A549 (cell line): Measurements from ENCODE around the gene SLC1A4. TPM values are rescaled to one million over a fixed set of nuclear protein-coding genes. Genes with fewer than 3 reads are reported as not detected.

Source experiments
- ATAC-seq, 2 experiments: fragments of 200-7000 bp in 1 of 2; fragments of >200 bp in 1 of 2; cut with Nextera tagmentation in 1 of 2; cut with Tn5 transposase in 1 of 2; 3 replicates each; pipeline versions ENCODE4 v1.8.0 to v1.9.1; 2018 to 2020; ENCODE audit warnings: mild to moderate bottlenecking in 1 of 2, moderate library complexity in 1 of 2
- CTCF ChIA-PET: fragments of 300-600 bp; sonication (Branson Sonifier 250); formaldehyde crosslinking; extraction: SDS; loops from one replicate; lab custom pipeline; 2021; ENCODE audit warnings: antibody characterized with exemption, inconsistent platforms; lab: Yijun Ruan, JAX
- POLR2A ChIA-PET: fragments of 350-600 bp; formaldehyde crosslinking; extraction: SDS; loops from one replicate; lab custom pipeline; 2021; ENCODE audit warnings: antibody characterized with exemption, inconsistent platforms; lab: Yijun Ruan, JAX
- DNase-seq, 2 experiments: peaks; one replicate each; pipeline versions ENCODE4 v3.0.0 to v3.0.0-alpha.2; 2011 to 2016; ENCODE audit warnings: low read depth in 1 of 2, low spot score in 1 of 2
- FAIRE-seq: peaks from 2 replicates; lab custom pipeline; 2011; peaks lifted over from hg19 to GRCh38; lab: Jason Lieb, UNC
- H3K27ac ChIP-seq, 2 experiments: fragments of >200 bp; sonication (Bioruptor Twin); formaldehyde crosslinking; 3 replicates each; pipeline ENCODE4 v1.5.1; 2016 to 2017
- H3K4me1 ChIP-seq: fragments of >200 bp; sonication (Bioruptor Twin); formaldehyde crosslinking; 3 replicates; pipeline ENCODE4 v1.6.1; 2016
- H3K4me2 ChIP-seq: fragments of >200 bp; sonication (Bioruptor Twin); formaldehyde crosslinking; 3 replicates; pipeline ENCODE4 v1.6.1; 2016
- H3K4me3 ChIP-seq: fragments of >200 bp; sonication (Bioruptor Twin); formaldehyde crosslinking; 3 replicates; pipeline ENCODE4 v1.5.1; 2016
- H3K9me3 ChIP-seq: fragments of >200 bp; sonication (Bioruptor Twin); formaldehyde crosslinking; 3 replicates; pipeline ENCODE4 v1.6.1; 2016
- CEBPB ChIP-seq, 2 experiments: fragments of >200 bp in 1 of 2; sonication (Bioruptor Twin) in 1 of 2; formaldehyde crosslinking in 1 of 2; IDR thresholded peaks; 2 replicates each; pipeline ENCODE4 v1.6.1; 2012 to 2016
- CHD2 ChIP-seq: fragments of 150-350 bp; IDR thresholded peaks from 2 replicates; pipeline ENCODE4 v1.6.1; 2014; ENCODE audit warnings: low read length; ENCODE audit not compliant: partially characterized antibody
- CHD4 ChIP-seq: fragments of 200-600 bp; sonication (generic); IDR thresholded peaks from 2 replicates; pipeline ENCODE4 v1.6.1; 2016; ENCODE audit warnings: antibody characterized with exemption, mild to moderate bottlenecking, borderline replicate concordance
- CTCF ChIP-seq: fragments of >200 bp; sonication (Bioruptor Twin); formaldehyde crosslinking; IDR thresholded peaks from 3 replicates; pipeline ENCODE4 v1.5.1; 2016
- EHF ChIP-seq: fragments of 250-450 bp; sonication (Bioruptor Pico); IDR thresholded peaks from 2 replicates; pipeline ENCODE4 v1.5.0; 2020; ENCODE audit warnings: mild to moderate bottlenecking
- EP300 ChIP-seq, 2 experiments: fragments of >200 bp; sonication (Bioruptor Twin); formaldehyde crosslinking; IDR thresholded peaks; 2 replicates in 1 of 2; 3 replicates in 1 of 2; pipeline ENCODE4 v1.6.1; 2016 to 2017
- ESRRA ChIP-seq: fragments of 150-350 bp; IDR thresholded peaks from 2 replicates; pipeline ENCODE4 v1.6.1; 2014; ENCODE audit warnings: mild to moderate bottlenecking, low read length, borderline replicate concordance
- FOSL2 ChIP-seq, 2 experiments: fragments of 450-650 bp in 1 of 2; fragments of >200 bp in 1 of 2; sonication (Bioruptor Twin) in 1 of 2; formaldehyde crosslinking; IDR thresholded peaks; 2 replicates each; pipeline versions ENCODE4 v1.5.0 to v1.6.1; 2016 to 2020; ENCODE audit warnings: mild to moderate bottlenecking in 1 of 2, moderate library complexity in 1 of 2
- FOXS1 ChIP-seq: fragments of 250-450 bp; sonication (Bioruptor Pico); IDR thresholded peaks from 2 replicates; pipeline ENCODE4 v1.5.0; 2020; ENCODE audit warnings: mild to moderate bottlenecking, moderate library complexity
- HMGXB4 ChIP-seq: fragments of 250-450 bp; sonication (Bioruptor Pico); IDR thresholded peaks from 2 replicates; pipeline ENCODE4 v1.5.0; 2021; ENCODE audit warnings: mild to moderate bottlenecking, moderate library complexity, borderline replicate concordance
- HOXA7 ChIP-seq: fragments of 250-450 bp; sonication (Bioruptor Pico); IDR thresholded peaks from 2 replicates; pipeline ENCODE4 v1.5.0; 2020; ENCODE audit warnings: mild to moderate bottlenecking, moderate library complexity
- JUN ChIP-seq, 2 experiments: fragments of >200 bp; sonication (Bioruptor Twin); formaldehyde crosslinking; IDR thresholded peaks; 2 replicates in 1 of 2; 3 replicates in 1 of 2; pipeline ENCODE4 v1.6.1; 2016 to 2017
- JUNB ChIP-seq: fragments of >200 bp; sonication (Bioruptor Twin); formaldehyde crosslinking; IDR thresholded peaks from 2 replicates; pipeline ENCODE4 v1.6.1; 2016
- MAFK ChIP-seq: fragments of 450-650 bp; IDR thresholded peaks from 2 replicates; pipeline ENCODE4 v1.6.1; 2014; ENCODE audit not compliant: partially characterized antibody
- MAX ChIP-seq: IDR thresholded peaks from 2 replicates; pipeline ENCODE4 v1.6.1; 2012
- MYC ChIP-seq: IDR thresholded peaks from 2 replicates; pipeline ENCODE4 v1.6.1; 2012; ENCODE audit warnings: mild to moderate bottlenecking, inconsistent platforms, low read length, improper control_type of control experiment, borderline replicate concordance
- PHF8 ChIP-seq: fragments of 200-600 bp; sonication (generic); IDR thresholded peaks from 2 replicates; pipeline ENCODE4 v1.6.1; 2016; ENCODE audit warnings: low read depth, mild to moderate bottlenecking, antibody characterized with exemption, moderate library complexity, borderline replicate concordance
- POLR2A ChIP-seq: IDR thresholded peaks from 2 replicates; pipeline ENCODE4 v1.6.1; 2012; ENCODE audit warnings: mild to moderate bottlenecking, low read length
- RAD21 ChIP-seq, 2 experiments: fragments of >200 bp in 1 of 2; sonication (Bioruptor Twin) in 1 of 2; formaldehyde crosslinking in 1 of 2; IDR thresholded peaks in 1 of 2; conservative IDR thresholded peaks in 1 of 2; 2 replicates in 1 of 2; 3 replicates in 1 of 2; pipeline ENCODE4 v1.6.1; 2012 to 2018; ENCODE audit warnings: inconsistent platforms in 1 of 2
- REST ChIP-seq: fragments of 200-600 bp; sonication (generic); IDR thresholded peaks from 2 replicates; pipeline ENCODE4 v1.6.1; 2016; ENCODE audit warnings: antibody characterized with exemption, mild to moderate bottlenecking, moderate library complexity
- RFX5 ChIP-seq: fragments of 450-650 bp; IDR thresholded peaks from 2 replicates; pipeline ENCODE4 v1.7.1; 2014; ENCODE audit warnings: antibody characterized with exemption, mild to moderate bottlenecking, moderate library complexity
- RNF2 ChIP-seq: fragments of 200-600 bp; sonication (generic); IDR thresholded peaks from 2 replicates; pipeline ENCODE4 v1.6.1; 2016; ENCODE audit warnings: low read depth, mild to moderate bottlenecking, antibody characterized with exemption, moderate library complexity, borderline replicate concordance
- SMC3 ChIP-seq: fragments of >200 bp; sonication (Bioruptor Twin); formaldehyde crosslinking; IDR thresholded peaks from 3 replicates; pipeline ENCODE4 v1.6.1; 2018; ENCODE audit warnings: inconsistent platforms
- TFCP2L1 ChIP-seq: fragments of 250-450 bp; sonication (Bioruptor Pico); IDR thresholded peaks from 2 replicates; pipeline ENCODE4 v1.5.0; 2021; ENCODE audit warnings: mild to moderate bottlenecking
- USF2 ChIP-seq: fragments of 450-650 bp; IDR thresholded peaks from 2 replicates; pipeline ENCODE4 v1.6.1; 2014; ENCODE audit warnings: antibody characterized with exemption
- WGBS: methylation state at CpG from one replicate; pipeline ENCODE4 v1.1.6; 2017; ENCODE audit errors: missing lambda C conversion rate; 5-methylcytosine and 5-hydroxymethylcytosine counted together
- polyA plus RNA-seq, 4 experiments: library from polyadenylated mRNA; depleted of rRNA in 3 of 4; stranded (reverse); fragments of >200 nt; fragmentation: RNase III in 1 of 4; extraction: RNeasy Plus Mini Kit Qiagen cat#74134 plus additional on column Dnase treatment in 1 of 4; gene quantifications; 2 replicates in 3 of 4; 3 replicates in 1 of 4; pipeline ENCODE4 v1.2.3, GENCODE V29; 2011 to 2017

SLC1A4 gene
- polyA plus RNA-seq, 2 of the 4 experiments (the other 2 are of a cell fraction): 9.1 to 26.4 TPM

- no peak for TF ChIP-seq CTCF
These were observed 16.8 kb upstream of the SLC1A4 start (continued) for GRCh38 chr2:64972426-64972825.

GRCh38 chr2:64972876-64973275 is 16.3 kb upstream of the SLC1A4 start:
- 0 out of 6 replicates have a peak overlapping the region, but pooled peaks of 1 of the 2 experiments have one; percentile 10 for H3K27ac ChIP-seq
- TF ChIP-seq MAX: 0 out of 2 replicates have a peak, but pooled peaks have one; percentile 16
- TF ChIP-seq CHD4: no peak
- TF ChIP-seq FOSL2 (IDR thresholded peaks at IDR 0.05): no peak
- TF ChIP-seq FOSL2 (CRISPR knock-in tag; IDR thresholded peaks at IDR 0.05): 0 out of 2 replicates have a peak, but pooled peaks have one; percentile 14
- TF ChIP-seq, all 56 proteins: peak for 2
- H3K4me2 ChIP-seq: peak overlapping the region; percentile 37
- 26% methylated on average over 1 of the region's 1 CpG for WGBS
- H3K4me3 ChIP-seq: no peak overlapping the region
- CTCF ChIA-PET: interaction anchor here (0.6 to 1.6 kb wide), 2 partner anchors 37 to 55 kb away, joined by 3 to 7 read pairs; no protein-coding TSS in a partner anchor
- no peaks in the 10 kb centered on the region for H3K9me3 ChIP-seq
- FAIRE-seq: no peak
- DNase-seq: no peak
- peaks cover 41% of the 10 kb centered on the region for H3K4me1 ChIP-seq
- POLR2A ChIA-PET: interaction anchor here (0.9 kb wide), 1 partner anchor 16 kb away, joined by 3 read pairs; no protein-coding TSS in a partner anchor
- ATAC-seq: no peak

- Histone ChIP-seq H3K4me1 (peaks cover 50% of the 10 kb centered on the region), H3K27ac (peak overlapping the region; percentile 32 to 75), H3K4me2 (peak overlapping the region; percentile 58), H3K9me3 (no peaks in the 10 kb centered on the region), H3K4me3 (no peak overlapping the region)
- ChIA-PET POLR2A (interaction anchor here (1.7 to 1.9 kb wide), 2 partner anchors 13 to 15 kb away, joined by 5 to 6 read pairs; no protein-coding TSS in a partner anchor), CTCF (interaction anchor here (1.8 kb wide), 1 partner anchor 58 kb away, joined by 10 read pairs; no protein-coding TSS in a partner anchor)
- peak; percentile 66 to 86 for DNase-seq
- FAIRE-seq: peak; percentile 84
- ATAC-seq: peak; percentile 88 to 94
- WGBS: 2% methylated on average over 4 of the region's 4 CpGs
- TF ChIP-seq FOSL2 (IDR thresholded peaks at IDR 0.05) (peak; percentile 84), FOSL2 (CRISPR knock-in tag; IDR thresholded peaks at IDR 0.05) (peak; percentile 83), FOXS1 (CRISPR knock-in tag) (no peak), JUNB (peak; percentile 86), RFX5 (no peak), RAD21 (conservative IDR thresholded peaks at IDR 0.05 in 1 of 2, IDR thresholded peaks at IDR 0.05 in 1 of 2) (0 out of 5 replicates have a peak, but pooled peaks of 1 of the 2 experiments have one; percentile 23), MAFK (peak; percentile 48), POLR2A (no peak), TFCP2L1 (no peak), SMC3 (0 out of 3 replicates have a peak, but pooled peaks have one; percentile 28), EP300 (IDR thresholded peaks at IDR 0.05) (peak; percentile 45 to 52; a peak in 3 of 5 replicates), REST (no peak), ESRRA (peak; percentile 79; the same call in 1 of the 2 replicates), EHF (CRISPR knock-in tag) (no peak), HMGXB4 (CRISPR knock-in tag) (no peak), RNF2 (no peak), PHF8 (no peak), USF2 (peak; percentile 54), JUN (IDR thresholded peaks at IDR 0.05) (peak; percentile 59 to 73; a peak in 3 of 5 replicates), CHD2 (no peak), MYC (no peak), CEBPB (IDR thresholded peaks at IDR 0.05) (peak in 1 of 2 experiments; percentile 31; a peak in 1 of 4 replicates), HOXA7 (no peak)
These were observed 13.9 kb upstream of the SLC1A4 start for GRCh38 chr2:64975232-64975821.
